IPS-15b (cell line): ENCODE measurements around the gene MON1A.

Source experiments
- H3K27me3 ChIP-seq: one replicate; pipeline ENCODE4 v1.6.1; 2013; ENCODE audit warnings: low read length; ENCODE audit not compliant: control insufficient read depth, insufficient read depth
- H3K36me3 ChIP-seq: one replicate; pipeline ENCODE4 v1.6.1; 2013; ENCODE audit warnings: low read length; ENCODE audit not compliant: control insufficient read depth, insufficient read depth
- H3K4me1 ChIP-seq: one replicate; pipeline ENCODE4 v1.6.1; 2013; ENCODE audit warnings: mild to moderate bottlenecking, low read length; ENCODE audit not compliant: control insufficient read depth, insufficient read depth
- H3K4me3 ChIP-seq: one replicate; pipeline ENCODE4 v1.5.1; 2013; ENCODE audit warnings: low read depth, low read length
- H3K9ac ChIP-seq: one replicate; pipeline ENCODE4 v1.6.1; 2013; ENCODE audit warnings: low read depth, mild to moderate bottlenecking, low read length
- H3K9me3 ChIP-seq: one replicate; pipeline ENCODE4 v1.6.1; 2013; ENCODE audit warnings: mild to moderate bottlenecking, low read length; ENCODE audit not compliant: control insufficient read depth, insufficient read depth

Gene MON1A

DNA sequence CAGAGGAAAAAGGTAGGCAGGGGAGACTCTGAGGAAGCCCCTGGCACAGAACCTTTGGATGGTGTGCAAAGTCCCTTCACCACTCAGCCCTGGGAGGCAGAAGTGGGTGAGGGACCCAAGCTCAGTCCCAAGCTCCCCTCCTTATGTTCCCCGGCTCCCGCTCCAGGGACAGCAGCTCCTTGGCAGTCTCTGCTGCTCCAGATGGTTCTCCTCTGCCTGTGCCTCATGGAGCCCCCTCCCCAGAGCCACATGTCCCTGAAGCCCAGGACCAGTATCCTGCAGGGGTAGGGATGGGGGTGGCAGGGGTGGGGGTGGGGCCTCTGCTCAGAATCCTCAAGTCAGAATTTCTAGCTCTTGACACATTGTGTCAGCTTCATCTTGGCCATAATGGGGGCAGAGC, 51.9 kb downstream of the MON1A start:
- H3K27me3 ChIP-seq = no peaks in the 10 kb centered on the region
- peaks cover 21% of the 10 kb centered on the region for H3K4me1 ChIP-seq
- no peaks in the 10 kb centered on the region for H3K9me3 ChIP-seq
- H3K4me3 ChIP-seq = no peak overlapping the region
- H3K9ac ChIP-seq = no peak overlapping the region
- H3K36me3 ChIP-seq = peaks cover 2% of the 10 kb centered on the region

DNA sequence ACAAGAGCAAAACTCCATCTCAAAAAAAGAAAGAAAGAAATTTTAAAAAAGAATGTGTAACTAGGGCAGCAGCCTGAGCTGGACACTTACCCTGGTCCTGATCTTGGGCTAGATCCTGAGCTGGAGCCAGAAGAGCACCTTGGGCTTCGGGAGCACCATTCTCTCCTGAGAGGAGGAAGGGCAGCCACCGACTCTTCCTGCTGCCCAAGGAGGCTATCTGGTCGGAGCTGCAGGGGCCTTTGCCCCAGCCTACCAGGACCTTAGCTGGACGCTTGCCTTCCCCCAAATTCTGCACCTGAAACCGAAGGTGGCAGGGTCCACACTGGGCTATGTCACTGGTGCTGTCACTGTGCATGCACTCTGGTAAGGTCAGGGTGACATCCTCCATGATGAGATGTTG, 53.0 kb downstream of the MON1A start:
- Histone ChIP-seq H3K9me3 (no peaks in the 10 kb centered on the region), H3K4me3 (no peak overlapping the region), H3K4me1 (peaks cover 14% of the 10 kb centered on the region), H3K36me3 (peaks cover 2% of the 10 kb centered on the region), H3K27me3 (peaks cover 2% of the 10 kb centered on the region), H3K9ac (no peak overlapping the region)

DNA sequence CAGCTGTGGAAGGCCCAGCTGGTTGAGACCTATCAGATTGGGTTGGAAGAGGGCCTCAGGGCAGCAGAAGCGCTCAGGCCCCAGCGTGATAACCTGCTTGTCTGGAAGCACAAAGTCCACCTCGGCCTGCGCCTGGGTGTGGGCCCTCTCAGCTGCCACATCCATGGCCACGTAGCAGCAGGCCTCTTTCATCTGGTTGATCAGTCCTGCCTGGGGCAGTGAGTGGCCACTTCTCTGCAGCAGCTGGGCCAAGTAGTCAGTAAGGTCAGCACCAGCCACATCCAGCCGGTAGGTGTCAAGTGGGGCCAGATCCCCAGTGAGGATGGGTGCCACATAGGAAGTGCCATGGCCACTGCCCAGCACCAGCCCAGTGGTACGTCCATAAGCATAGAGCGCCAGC, 56.0 kb downstream of the MON1A start:
- Histone ChIP-seq H3K4me1 (peaks cover 3% of the 10 kb centered on the region), H3K27me3 (peaks cover 16% of the 10 kb centered on the region), H3K36me3 (no peaks in the 10 kb centered on the region), H3K4me3 (no peak overlapping the region), H3K9ac (no peak overlapping the region), H3K9me3 (no peaks in the 10 kb centered on the region)

DNA sequence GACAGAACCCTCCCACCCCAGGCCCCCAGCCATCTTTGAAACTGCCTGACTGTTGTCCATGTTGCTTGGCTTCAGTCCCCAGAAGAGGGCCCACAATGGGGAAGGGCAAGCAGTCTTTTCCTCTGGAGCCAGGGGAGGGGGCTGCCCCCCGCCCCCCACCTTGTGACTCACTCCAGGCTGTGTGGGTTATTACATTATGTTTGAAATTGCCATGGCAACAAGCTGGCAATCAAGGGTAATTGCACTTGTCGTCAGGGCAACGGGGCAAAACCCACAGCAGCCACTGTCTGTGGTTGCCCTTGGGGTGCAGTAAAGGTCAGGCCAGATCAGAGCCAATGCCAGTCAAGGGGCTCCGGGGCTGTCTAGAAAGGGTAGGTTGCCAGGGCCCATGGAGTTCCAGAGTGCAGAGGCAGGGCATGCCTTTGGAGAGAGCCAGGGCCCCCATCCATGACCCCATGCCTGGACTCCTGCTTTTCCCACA, 56.8 kb downstream of the MON1A start:
- no peaks in the 10 kb centered on the region for H3K9me3 ChIP-seq
- peaks cover 16% of the 10 kb centered on the region for H3K27me3 ChIP-seq
- H3K4me1 ChIP-seq = peaks cover 9% of the 10 kb centered on the region
- H3K36me3 ChIP-seq = no peaks in the 10 kb centered on the region
- H3K4me3 ChIP-seq = no peak overlapping the region
- no peak overlapping the region for H3K9ac ChIP-seq

DNA sequence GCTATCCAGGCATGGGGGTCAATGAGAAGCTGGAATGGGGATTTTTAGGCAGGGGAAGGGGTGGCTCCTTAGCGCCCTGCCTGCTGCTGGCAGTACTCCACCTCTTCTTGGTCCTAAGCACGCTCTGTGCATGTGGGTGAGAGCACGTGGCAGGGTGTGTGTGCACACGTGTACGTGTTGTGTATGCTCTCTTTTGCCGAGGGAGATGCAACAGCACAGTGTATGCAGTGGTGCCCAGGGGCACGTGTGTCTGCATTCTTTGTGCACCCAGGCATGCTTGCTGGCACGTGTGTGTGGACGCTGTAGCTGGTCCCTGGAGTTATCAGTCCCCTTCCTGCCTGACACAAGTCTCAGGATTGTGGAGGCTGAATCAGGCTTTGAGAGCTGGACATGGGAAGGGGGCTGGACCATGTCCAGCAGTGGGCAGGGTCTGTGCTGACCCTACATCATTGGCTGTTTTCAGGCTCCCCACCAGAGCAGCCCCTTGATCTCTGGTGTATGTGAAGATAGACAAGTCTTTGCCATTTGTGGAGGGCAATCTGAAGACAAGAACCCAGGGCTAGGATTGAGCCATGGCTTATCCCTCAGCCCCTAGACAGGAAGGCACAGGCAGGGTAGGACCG, 58.0 kb downstream of the MON1A start:
- Histone ChIP-seq H3K9me3 (no peaks in the 10 kb centered on the region), H3K4me3 (no peak overlapping the region), H3K9ac (no peak overlapping the region), H3K36me3 (no peaks in the 10 kb centered on the region), H3K4me1 (peaks cover 14% of the 10 kb centered on the region), H3K27me3 (peaks cover 16% of the 10 kb centered on the region)

DNA sequence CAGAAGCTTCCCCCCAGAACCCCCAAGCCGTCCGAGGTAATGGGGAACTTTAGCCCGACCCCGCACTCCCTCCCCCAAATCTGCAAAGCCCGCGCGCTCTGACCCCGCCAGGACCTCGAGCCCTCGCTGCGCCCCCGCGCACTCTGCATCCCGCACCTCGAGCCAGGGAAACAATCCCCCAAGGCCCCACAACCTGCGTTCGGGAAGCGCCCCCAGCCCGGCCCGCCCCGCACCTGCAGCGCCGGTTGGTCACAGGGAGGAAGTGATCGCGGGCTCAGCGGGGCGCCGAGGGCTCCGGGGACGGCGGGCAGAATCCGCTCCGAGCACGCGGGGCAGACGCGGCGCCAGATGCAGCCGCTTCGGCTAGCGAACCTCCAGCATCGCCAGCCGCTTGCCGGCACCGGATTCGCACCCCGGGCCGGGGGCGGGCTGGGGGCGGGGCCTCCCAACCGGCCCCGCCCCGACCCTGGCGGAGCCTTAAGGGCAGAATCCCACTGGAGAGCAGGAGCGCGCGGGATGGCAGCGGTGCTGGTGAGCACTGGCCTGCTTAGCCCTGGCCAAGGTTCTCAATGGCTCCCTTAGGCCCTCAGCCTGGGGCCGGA, 60.0 kb downstream of the MON1A start, which contains the start of gene CAMKV:
Gene CAMKV, minus strand, starts transcription at position 382 of the 602 bp plus-strand sequence. CDS start 7,518 bp downstream, outside the sequence.
- H3K4me3 ChIP-seq = peak within 1 kb of the TSS; percentile 72
- no peaks in the 10 kb centered on the region for H3K9me3 ChIP-seq

DNA sequence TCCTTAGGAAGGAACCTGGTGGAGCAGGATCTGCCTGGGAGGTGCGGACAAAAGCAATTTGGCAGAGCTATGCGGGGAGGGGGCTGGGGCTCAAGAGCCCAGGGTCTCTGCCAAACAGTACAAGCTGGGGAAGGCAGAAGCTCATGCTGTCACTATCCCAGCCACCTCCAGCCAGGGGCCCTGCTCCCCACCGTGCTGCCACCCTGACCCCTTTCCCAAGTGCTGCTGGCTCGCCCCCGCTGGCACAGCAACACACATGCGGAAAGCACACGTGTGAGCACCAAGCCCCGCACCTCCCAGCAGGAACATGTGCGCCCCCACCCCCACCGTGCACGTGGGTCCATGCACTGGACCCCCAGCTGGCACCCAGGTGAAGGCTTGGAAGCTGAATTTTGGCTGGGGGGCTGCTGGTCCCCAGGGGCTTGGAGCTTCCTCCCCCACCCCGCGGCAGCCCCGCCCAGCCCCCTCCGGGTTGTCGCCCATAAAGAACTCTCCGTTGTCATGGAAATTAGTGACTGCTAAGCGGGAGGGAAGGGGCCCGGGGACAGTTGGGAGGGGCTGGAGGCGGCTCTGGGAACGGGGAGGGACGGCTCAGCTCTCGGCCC, 60.6 kb downstream of the MON1A start:
- Histone ChIP-seq H3K27me3 (peaks cover 16% of the 10 kb centered on the region), H3K4me1 (peaks cover 26% of the 10 kb centered on the region), H3K9ac (no peak overlapping the region), H3K9me3 (no peaks in the 10 kb centered on the region), H3K4me3 (peak overlapping the region; percentile 72), H3K36me3 (no peaks in the 10 kb centered on the region)

More for the DNA sequence above, 60.0 kb downstream of the MON1A start, which contains the start of gene CAMKV:
- Histone ChIP-seq H3K9ac (no peak within 1 kb of the TSS), H3K36me3 (no peaks in the 10 kb centered on the region), H3K27me3 (peaks cover 16% of the 10 kb centered on the region), H3K4me1 (peaks cover 21% of the 10 kb centered on the region)

DNA sequence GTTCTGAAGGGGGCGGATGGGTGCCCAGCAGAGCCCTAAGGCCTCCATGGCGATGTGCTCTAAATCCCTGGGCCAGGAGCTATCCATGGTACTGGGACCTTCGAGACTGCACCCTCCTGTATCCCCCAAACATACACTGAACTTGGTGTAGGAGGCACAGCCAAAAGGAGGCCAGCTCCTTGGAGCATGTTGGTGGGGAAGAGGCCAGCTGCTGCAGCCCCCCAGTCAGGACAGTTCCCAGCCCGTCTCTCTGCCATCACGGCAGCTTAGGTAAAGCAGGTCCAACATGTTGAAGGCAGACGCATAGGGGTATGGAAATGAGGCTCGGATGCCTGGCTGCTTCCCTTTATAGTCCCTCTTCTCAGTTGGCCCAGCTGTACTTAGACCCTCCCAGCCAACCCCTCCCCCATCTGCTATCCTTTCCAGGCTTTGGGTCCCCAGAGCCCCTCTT, 61.7 kb downstream of the MON1A start:
- Histone ChIP-seq H3K36me3 (no peaks in the 10 kb centered on the region), H3K4me1 (peaks cover 27% of the 10 kb centered on the region), H3K9me3 (no peaks in the 10 kb centered on the region), H3K4me3 (peak overlapping the region; percentile 72), H3K9ac (no peak overlapping the region), H3K27me3 (peaks cover 16% of the 10 kb centered on the region)

DNA sequence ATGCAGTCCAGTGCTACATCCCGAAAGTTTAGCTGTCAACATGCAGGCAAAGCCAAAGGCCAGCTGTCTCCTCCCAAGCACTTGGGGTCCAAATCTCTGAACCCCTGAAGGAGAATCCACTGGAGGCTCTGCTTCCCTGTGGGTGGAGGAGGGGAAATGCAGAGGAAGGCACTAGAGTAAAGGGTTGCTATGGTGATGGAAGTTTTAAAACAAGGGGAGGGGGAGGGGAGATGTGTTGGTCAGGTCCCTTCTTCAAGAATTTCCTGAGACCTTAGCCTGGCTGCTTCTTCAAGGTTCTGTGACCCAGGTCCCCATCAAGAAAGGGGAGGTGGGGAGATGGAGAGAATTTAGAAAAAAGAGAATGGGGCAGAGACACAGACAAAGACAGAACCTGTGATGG, 62.2 kb downstream of the MON1A start:
- Histone ChIP-seq H3K36me3 (no peaks in the 10 kb centered on the region), H3K4me3 (no peak overlapping the region), H3K9me3 (no peaks in the 10 kb centered on the region), H3K27me3 (peaks cover 16% of the 10 kb centered on the region), H3K9ac (no peak overlapping the region), H3K4me1 (peaks cover 27% of the 10 kb centered on the region)

DNA sequence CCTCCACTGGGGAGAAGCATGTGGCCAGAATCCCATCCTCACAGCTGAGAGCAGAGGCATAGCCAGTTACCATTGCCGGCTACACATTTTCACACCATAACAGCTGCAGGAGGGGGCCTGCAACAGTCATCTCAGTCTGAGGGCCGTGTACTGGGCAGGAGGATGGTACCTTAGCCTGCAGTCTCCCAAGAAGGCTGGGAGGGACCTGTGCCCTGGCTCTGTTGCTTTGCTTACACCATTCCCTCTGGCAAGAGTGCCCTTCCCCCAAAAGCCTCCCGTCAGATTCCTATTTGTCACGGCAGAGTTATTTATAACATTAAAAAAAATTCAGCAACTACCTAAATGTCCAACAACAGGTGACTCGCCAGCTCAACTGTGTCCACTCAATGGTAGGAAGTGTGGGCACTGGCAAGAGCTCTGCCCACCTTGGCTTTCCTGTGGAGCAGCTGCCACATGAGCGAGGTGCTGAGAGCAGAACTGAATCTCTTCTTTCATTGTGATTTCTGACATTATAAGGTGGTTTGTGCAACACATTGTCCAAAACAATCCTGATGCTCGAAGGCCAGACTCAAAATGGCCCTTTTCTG, 64.3 kb downstream of the MON1A start:
- Histone ChIP-seq H3K9ac (peak overlapping the region; percentile 60), H3K9me3 (no peaks in the 10 kb centered on the region), H3K4me3 (no peak overlapping the region), H3K27me3 (peaks cover 2% of the 10 kb centered on the region), H3K36me3 (peaks cover 9% of the 10 kb centered on the region), H3K4me1 (peaks cover 26% of the 10 kb centered on the region)

DNA sequence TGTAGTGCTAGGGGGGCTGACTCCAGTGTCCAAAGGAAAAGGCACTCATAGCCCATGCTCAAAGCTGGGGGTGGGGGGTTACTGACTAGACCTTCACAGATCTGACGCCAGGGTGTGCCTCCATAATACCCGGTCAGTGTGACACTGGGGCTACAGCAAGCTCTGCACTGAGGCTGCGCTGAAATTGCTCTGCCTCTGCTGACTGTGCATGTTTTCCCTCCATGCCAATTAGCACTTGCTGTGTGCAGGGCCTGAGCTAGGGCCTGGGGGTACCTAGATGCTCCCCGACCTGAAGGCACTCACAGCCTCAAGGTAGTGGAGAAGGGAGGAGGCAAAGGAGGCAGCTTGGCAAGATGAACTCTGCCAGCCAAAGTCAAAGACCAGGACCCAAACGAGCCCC, 65.1 kb downstream of the MON1A start:
- Histone ChIP-seq H3K36me3 (peaks cover 16% of the 10 kb centered on the region), H3K27me3 (no peaks in the 10 kb centered on the region), H3K9ac (peak overlapping the region; percentile 54), H3K4me1 (peaks cover 24% of the 10 kb centered on the region), H3K9me3 (no peaks in the 10 kb centered on the region), H3K4me3 (no peak overlapping the region)
